Measurements from ENCODE around the gene TAF1. TPM values are rescaled to one million over a fixed set of nuclear protein-coding genes. Genes with fewer than 3 reads are reported as not detected.
"Not testable (repeated sequence)": the region's sequence is repeated elsewhere in the genome, so short reads cannot be mapped to it uniquely, and the experiment has no call there.

Gene TAF1
- total RNA-seq, 1 donor from 2014 or later: 29.7 TPM

DNA sequence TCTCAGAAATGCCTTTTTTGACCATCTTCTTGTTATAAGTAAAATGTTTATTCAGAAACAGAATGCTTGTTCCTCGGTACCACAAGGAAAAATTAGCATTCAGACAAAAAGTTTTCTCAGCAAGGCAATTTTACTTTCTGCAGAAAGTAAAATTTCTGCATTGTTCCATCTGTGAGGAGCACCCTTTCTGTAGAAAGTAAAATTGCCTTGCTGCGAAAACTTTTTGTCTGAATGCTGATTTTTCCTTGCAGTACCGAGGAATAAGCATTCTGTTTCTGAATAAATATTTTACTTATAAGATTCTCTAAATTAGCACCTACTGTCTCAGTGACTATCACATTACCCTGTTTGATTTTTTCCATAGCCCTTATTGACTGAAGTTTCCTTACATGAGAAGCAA, 39.8 kb upstream of the TAF1 start:
- Histone ChIP-seq H3K27me3 (no peaks in the 10 kb centered on the region), H3K9ac (no peak overlapping the region), H3K79me2 (ENCODE audit: low read depth) (no peaks in the 10 kb centered on the region), H2AFZ (replicated peaks) (no peak overlapping the region), H3F3A (ENCODE audit: low read depth) (no peaks in the 10 kb centered on the region), H3K27ac (no peak overlapping the region), H4K20me1 (ENCODE audit: low read depth) (no peaks in the 10 kb centered on the region), H3K36me3 (no peaks in the 10 kb centered on the region), H3K4me1 (no peaks in the 10 kb centered on the region), H3K4me3 (no peak overlapping the region), H3K4me2 (no peak overlapping the region), H3K9me3 (ENCODE audit: low read depth) (no peaks in the 10 kb centered on the region)
- H3K9me3 Mint-ChIP-seq: peaks cover 11% of the 10 kb centered on the region
- H3K36me3 Mint-ChIP-seq: peaks cover 9% of the 10 kb centered on the region
- DNase-seq (ENCODE audit: low spot score): no peak
- peaks cover 3% of the 10 kb centered on the region for H3K27me3 Mint-ChIP-seq (ENCODE audit: insufficient read depth, low read depth)
- no peak overlapping the region for H3K4me3 Mint-ChIP-seq
- no peaks in the 10 kb centered on the region for H3K4me1 Mint-ChIP-seq
- H3K27ac Mint-ChIP-seq: no peak overlapping the region
- TF ChIP-seq EZH2 (IDR thresholded peaks at IDR 0.05) (no peak), EZH2phosphoT487 (IDR thresholded peaks at IDR 0.05) (no peak)
- TF ChIP-seq, protein P1, sequence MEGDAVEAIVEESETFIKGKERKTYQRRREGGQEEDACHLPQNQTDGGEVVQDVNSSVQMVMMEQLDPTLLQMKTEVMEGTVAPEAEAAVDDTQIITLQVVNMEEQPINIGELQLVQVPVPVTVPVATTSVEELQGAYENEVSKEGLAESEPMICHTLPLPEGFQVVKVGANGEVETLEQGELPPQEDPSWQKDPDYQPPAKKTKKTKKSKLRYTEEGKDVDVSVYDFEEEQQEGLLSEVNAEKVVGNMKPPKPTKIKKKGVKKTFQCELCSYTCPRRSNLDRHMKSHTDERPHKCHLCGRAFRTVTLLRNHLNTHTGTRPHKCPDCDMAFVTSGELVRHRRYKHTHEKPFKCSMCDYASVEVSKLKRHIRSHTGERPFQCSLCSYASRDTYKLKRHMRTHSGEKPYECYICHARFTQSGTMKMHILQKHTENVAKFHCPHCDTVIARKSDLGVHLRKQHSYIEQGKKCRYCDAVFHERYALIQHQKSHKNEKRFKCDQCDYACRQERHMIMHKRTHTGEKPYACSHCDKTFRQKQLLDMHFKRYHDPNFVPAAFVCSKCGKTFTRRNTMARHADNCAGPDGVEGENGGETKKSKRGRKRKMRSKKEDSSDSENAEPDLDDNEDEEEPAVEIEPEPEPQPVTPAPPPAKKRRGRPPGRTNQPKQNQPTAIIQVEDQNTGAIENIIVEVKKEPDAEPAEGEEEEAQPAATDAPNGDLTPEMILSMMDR (IDR thresholded peaks at IDR 0.05): no peak

DNA sequence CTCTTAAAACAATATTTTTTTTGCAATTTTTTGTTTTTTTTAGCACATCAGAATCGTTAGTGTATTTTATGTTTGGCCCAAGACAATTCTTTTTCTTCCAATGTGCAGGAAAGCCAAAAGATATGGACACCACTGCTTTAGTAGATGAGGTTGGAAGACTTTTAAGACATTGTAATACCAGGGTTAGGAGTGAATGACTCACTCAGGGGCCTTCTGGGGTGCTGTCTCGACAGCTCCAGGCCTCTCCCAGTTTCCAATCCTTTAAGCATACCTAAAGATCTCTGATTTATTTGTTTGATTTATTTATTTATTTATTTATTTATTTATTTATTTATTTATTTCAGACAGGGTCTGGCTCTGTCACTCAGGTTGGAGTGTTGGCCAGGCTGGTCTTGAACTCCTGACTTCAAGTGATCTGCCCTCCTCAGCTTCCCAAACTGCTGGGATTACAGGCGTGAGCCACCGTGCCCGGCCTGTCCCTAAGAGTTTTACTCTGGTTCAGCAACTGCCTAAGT, 16.9 kb upstream of the TAF1 start:
- H3K4me2 ChIP-seq; H3K27me3 ChIP-seq; H3K27ac Mint-ChIP-seq; H2AFZ ChIP-seq (replicated peaks); H3K9ac ChIP-seq; H3K79me2 ChIP-seq (ENCODE audit: low read depth); H3K9me3 ChIP-seq (ENCODE audit: low read depth); H3K4me1 Mint-ChIP-seq; H3K36me3 Mint-ChIP-seq; H3F3A ChIP-seq (ENCODE audit: low read depth); H3K27me3 Mint-ChIP-seq (ENCODE audit: insufficient read depth, low read depth); H4K20me1 ChIP-seq (ENCODE audit: low read depth); H3K36me3 ChIP-seq; H3K27ac ChIP-seq; H3K4me1 ChIP-seq; H3K4me3 Mint-ChIP-seq; DNase-seq (ENCODE audit: low spot score); H3K9me3 Mint-ChIP-seq; H3K4me3 ChIP-seq: not testable (repeated sequence)

DNA sequence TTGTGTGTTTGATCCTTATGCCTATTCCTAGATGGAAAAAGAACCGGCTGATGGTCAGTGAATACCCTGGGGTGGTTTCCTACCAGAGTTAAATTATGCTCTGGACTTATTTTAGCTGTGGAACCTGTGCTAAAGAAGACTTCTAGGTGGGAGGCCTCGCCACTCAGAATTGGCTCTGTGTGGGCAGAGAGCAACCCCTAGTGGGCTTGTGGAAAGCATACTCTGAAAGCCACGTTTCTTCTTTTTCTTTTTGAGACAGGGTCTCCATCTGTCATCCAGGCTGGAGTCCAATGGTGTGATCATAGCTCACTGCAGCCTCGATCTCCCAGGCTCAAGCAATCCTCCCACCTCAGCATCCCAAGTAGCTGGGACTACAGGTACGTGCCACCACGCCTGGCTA, 16.3 kb upstream of the TAF1 start:
- not testable (repeated sequence) for H3K9me3 Mint-ChIP-seq; H3K4me1 Mint-ChIP-seq; H4K20me1 ChIP-seq (ENCODE audit: low read depth); H3K36me3 Mint-ChIP-seq; H3K36me3 ChIP-seq; H3K4me3 ChIP-seq; H3K79me2 ChIP-seq (ENCODE audit: low read depth); H3K27ac ChIP-seq; H3K27me3 ChIP-seq; H3K4me2 ChIP-seq; H3K27ac Mint-ChIP-seq; H3K9ac ChIP-seq; H2AFZ ChIP-seq (replicated peaks); H3K9me3 ChIP-seq (ENCODE audit: low read depth); H3K4me1 ChIP-seq; H3K4me3 Mint-ChIP-seq; H3F3A ChIP-seq (ENCODE audit: low read depth); H3K27me3 Mint-ChIP-seq (ENCODE audit: insufficient read depth, low read depth); DNase-seq (ENCODE audit: low spot score)

DNA sequence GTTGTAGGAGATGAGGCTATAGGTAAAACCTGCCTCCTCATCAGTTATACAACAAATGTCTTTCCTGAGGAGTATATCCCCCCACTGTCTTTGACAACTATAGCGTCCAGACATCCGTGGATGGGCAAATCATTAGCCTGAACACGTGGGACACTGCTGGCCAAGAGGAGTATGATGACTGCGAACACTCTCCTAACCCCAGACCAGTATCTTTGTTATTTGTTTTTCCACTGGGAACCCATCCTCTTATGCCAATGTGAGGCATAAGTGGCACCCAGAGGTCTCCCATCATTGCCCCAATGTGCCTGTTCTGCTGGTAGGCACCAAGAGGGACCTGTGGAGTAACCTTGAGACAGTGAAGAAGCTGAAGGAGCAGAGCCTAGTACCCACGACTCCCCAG, 13.7 kb upstream of the TAF1 start:
- H3K27me3 Mint-ChIP-seq (ENCODE audit: insufficient read depth, low read depth); H3K9ac ChIP-seq; H3K27ac Mint-ChIP-seq; H3K36me3 ChIP-seq; H3F3A ChIP-seq (ENCODE audit: low read depth); H3K4me2 ChIP-seq; H3K9me3 Mint-ChIP-seq; H3K4me1 Mint-ChIP-seq; H3K27me3 ChIP-seq; H3K27ac ChIP-seq; H3K36me3 Mint-ChIP-seq; H3K4me3 ChIP-seq; H4K20me1 ChIP-seq (ENCODE audit: low read depth); H2AFZ ChIP-seq (replicated peaks); DNase-seq (ENCODE audit: low spot score); H3K4me1 ChIP-seq; H3K9me3 ChIP-seq (ENCODE audit: low read depth); H3K4me3 Mint-ChIP-seq; H3K79me2 ChIP-seq (ENCODE audit: low read depth): not testable (repeated sequence)

DNA sequence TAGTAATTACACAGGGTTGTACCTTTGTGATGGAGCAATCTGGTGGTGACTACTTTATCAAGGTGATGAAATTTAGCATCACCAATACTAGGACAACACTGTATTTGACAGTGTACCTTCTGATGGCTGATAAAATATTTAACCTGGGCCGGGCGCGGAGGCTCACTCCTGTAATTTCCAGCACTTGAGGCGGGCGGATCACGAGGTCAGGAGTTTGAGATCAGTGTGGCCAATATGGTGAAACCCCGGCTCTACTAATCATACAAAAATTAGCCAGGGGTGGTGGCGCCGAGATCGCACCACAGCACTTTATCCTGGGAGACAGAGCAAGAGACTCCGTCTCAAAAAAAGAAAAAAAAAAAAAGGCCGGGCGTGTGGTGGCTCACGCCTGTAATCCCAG, 1.9 kb upstream of the TAF1 start:
- H3K79me2 ChIP-seq (ENCODE audit: low read depth): peaks cover 29% of the 10 kb centered on the region
- H3K36me3 ChIP-seq: no peaks in the 10 kb centered on the region
- H3K36me3 Mint-ChIP-seq: peaks cover 6% of the 10 kb centered on the region
- H3K4me3 ChIP-seq: no peak overlapping the region
- no peaks in the 10 kb centered on the region for H3K27me3 ChIP-seq
- no peak overlapping the region for H3K4me2 ChIP-seq
- TF ChIP-seq EZH2phosphoT487 (IDR thresholded peaks at IDR 0.05) (no peak), EZH2 (IDR thresholded peaks at IDR 0.05) (no peak)
- TF ChIP-seq, protein P1 (IDR thresholded peaks at IDR 0.05): no peak
- H3F3A ChIP-seq (ENCODE audit: low read depth): peaks cover 7% of the 10 kb centered on the region
- no peaks in the 10 kb centered on the region for H3K4me1 ChIP-seq
- H3K9me3 ChIP-seq (ENCODE audit: low read depth): no peaks in the 10 kb centered on the region
- H3K9ac ChIP-seq: no peak overlapping the region
- no peak overlapping the region for H3K4me3 Mint-ChIP-seq
- DNase-seq (ENCODE audit: low spot score): no peak
- H3K9me3 Mint-ChIP-seq: peaks cover 15% of the 10 kb centered on the region
- H3K27me3 Mint-ChIP-seq (ENCODE audit: insufficient read depth, low read depth): peaks cover 4% of the 10 kb centered on the region
- no peak overlapping the region for H3K27ac ChIP-seq
- H2AFZ ChIP-seq (replicated peaks): no peak overlapping the region
- H4K20me1 ChIP-seq (ENCODE audit: low read depth): no peaks in the 10 kb centered on the region
- no peak overlapping the region for H3K27ac Mint-ChIP-seq
- H3K4me1 Mint-ChIP-seq: peaks cover 12% of the 10 kb centered on the region

All from neural progenitor cell (in vitro differentiated cells).